Measurements from ENCODE around the gene NSUN3. TPM values are rescaled to one million over a fixed set of nuclear protein-coding genes. Genes with fewer than 3 reads are reported as not detected.

Gene NSUN3
- total and polyA plus RNA-seq, 2 of the 8 experiments (the other 6 are each of a cell fraction or from before 2014, with no cell fraction given) = 2.1 to 5.1 TPM

- TF ChIP-seq KDM5A (IDR thresholded peaks at IDR 0.05; ENCODE audit: low read length) = no peak
- TF ChIP-seq HDAC2 (IDR thresholded peaks at IDR 0.05; ENCODE audit: borderline replicate concordance in 1 of 2, low read depth in 2 of 2, low read length in 2 of 2) = no peak
- no peak for TF ChIP-seq BACH1 (IDR thresholded peaks at IDR 0.05; ENCODE audit: low read length)
- TF ChIP-seq RNF2 (IDR thresholded peaks at IDR 0.05; ENCODE audit: borderline replicate concordance, low read depth, low read length, missing control alignments, poor library complexity, severe bottlenecking) = no peak
- no peak for TF ChIP-seq CREB1 (IDR thresholded peaks at IDR 0.05)
Observed at GRCh38 chr3:94150113-94150512, 87.3 kb downstream of the NSUN3 start (continued).
